Uterus (tissue), 2 donors: ENCODE measurements around the gene C19orf44.

Experiments used
- POLR2A ChIP-seq, 2 donors: fragments of 450-650 bp; IDR thresholded peaks; one replicate each; pipeline ENCODE4 v1.6.1; 2016; ENCODE audit warnings: antibody characterized with exemption in 2 of 2, mild to moderate bottlenecking in 1 of 2, moderate library complexity in 1 of 2
- TF ChIP-seq, protein P1 (sequence below), 4 experiments: fragments of 200-600 bp in 2 of 4; fragments of 450-650 bp in 2 of 4; sonication (generic) in 2 of 4; IDR thresholded peaks; one replicate each; pipeline ENCODE4 v1.5.1; 2016 to 2019; ENCODE audit warnings: antibody characterized with exemption in 4 of 4, mild to moderate bottlenecking in 2 of 4, moderate library complexity in 1 of 4

DNA sequence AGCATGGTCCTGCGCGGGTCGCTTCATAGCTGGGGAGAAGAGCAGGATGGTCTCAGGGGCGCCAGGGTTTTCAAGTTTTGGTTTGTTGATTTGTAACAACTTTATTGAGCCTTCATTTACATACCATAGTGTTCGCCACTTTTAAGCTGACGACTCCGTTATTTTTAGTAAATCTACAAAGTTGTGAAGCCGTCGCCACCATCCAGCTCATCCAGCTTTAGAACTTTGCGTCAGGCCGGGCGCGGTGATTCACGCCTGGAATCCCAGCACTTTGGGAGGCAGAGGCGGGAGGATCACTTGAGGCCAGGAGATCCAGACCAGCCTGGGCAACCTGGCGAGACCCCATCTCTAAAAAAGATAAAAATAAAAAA lies 404 bp downstream of the C19orf44 start:
- TF ChIP-seq POLR2A (IDR thresholded peaks at IDR 0.05) = no peak
- TF ChIP-seq, protein P1, sequence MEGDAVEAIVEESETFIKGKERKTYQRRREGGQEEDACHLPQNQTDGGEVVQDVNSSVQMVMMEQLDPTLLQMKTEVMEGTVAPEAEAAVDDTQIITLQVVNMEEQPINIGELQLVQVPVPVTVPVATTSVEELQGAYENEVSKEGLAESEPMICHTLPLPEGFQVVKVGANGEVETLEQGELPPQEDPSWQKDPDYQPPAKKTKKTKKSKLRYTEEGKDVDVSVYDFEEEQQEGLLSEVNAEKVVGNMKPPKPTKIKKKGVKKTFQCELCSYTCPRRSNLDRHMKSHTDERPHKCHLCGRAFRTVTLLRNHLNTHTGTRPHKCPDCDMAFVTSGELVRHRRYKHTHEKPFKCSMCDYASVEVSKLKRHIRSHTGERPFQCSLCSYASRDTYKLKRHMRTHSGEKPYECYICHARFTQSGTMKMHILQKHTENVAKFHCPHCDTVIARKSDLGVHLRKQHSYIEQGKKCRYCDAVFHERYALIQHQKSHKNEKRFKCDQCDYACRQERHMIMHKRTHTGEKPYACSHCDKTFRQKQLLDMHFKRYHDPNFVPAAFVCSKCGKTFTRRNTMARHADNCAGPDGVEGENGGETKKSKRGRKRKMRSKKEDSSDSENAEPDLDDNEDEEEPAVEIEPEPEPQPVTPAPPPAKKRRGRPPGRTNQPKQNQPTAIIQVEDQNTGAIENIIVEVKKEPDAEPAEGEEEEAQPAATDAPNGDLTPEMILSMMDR (IDR thresholded peaks at IDR 0.05) = no peak
